Fibroblast of lung (primary cell): ENCODE measurements around the gene OLR1. TPM values are rescaled to one million over a fixed set of nuclear protein-coding genes. Genes with fewer than 3 reads are reported as not detected.
"Not testable (repeated sequence)": the region's sequence is repeated elsewhere in the genome, so short reads cannot be mapped to it uniquely, and the experiment has no call there.

Experiments used
- DNase-seq, 2 donors: peaks; one replicate each; pipeline versions ENCODE4 v3.0.0 to v3.0.0-alpha.2; 2010; ENCODE audit warnings: low read depth in 2 of 2
- H2AFZ ChIP-seq: 2 replicates; pipeline ENCODE4 v1.5.1; 2012; ENCODE audit warnings: low read length, control low read depth, inconsistent platforms
- H3K27ac ChIP-seq: 2 replicates; pipeline ENCODE4 v1.5.1; 2011; ENCODE audit warnings: low read length, control low read depth; ENCODE audit not compliant: insufficient read depth
- H3K27me3 ChIP-seq: 2 replicates; pipeline ENCODE4 v1.5.1; 2011; ENCODE audit warnings: mild to moderate bottlenecking, low read length; ENCODE audit not compliant: control insufficient read depth, insufficient read depth
- H3K36me3 ChIP-seq: 2 replicates; pipeline ENCODE4 v1.5.1; 2011; ENCODE audit warnings: low read length; ENCODE audit not compliant: control insufficient read depth, insufficient read depth
- H3K4me1 ChIP-seq: 2 replicates; pipeline ENCODE4 v1.5.1; 2011; ENCODE audit warnings: low read length; ENCODE audit not compliant: control insufficient read depth, insufficient read depth; ENCODE audit errors: extremely low read depth
- H3K4me2 ChIP-seq: 2 replicates; pipeline ENCODE4 v1.5.1; 2011; ENCODE audit warnings: low read length, control low read depth; ENCODE audit not compliant: insufficient read depth; ENCODE audit errors: extremely low read depth
- H3K4me3 ChIP-seq, 4 experiments: fragments of 200-600 bp in 1 of 4; sonication (generic) in 1 of 4; replicated peaks in 1 of 4; 2 replicates each; pipeline ENCODE4 v1.5.1; 2011 to 2016; ENCODE audit warnings: low read length in 4 of 4, low read depth in 3 of 4, mild to moderate bottlenecking in 3 of 4, control low read depth in 2 of 4, inconsistent platforms in 1 of 4, mixed read lengths in 1 of 4; ENCODE audit not compliant: insufficient read depth in 1 of 4; ENCODE audit errors: control extremely low read depth in 1 of 4
- H3K79me2 ChIP-seq: 2 replicates; pipeline ENCODE4 v1.5.1; 2012; ENCODE audit warnings: mild to moderate bottlenecking, low read length, inconsistent platforms; ENCODE audit not compliant: control insufficient read depth, insufficient read depth
- H3K9ac ChIP-seq: 2 replicates; pipeline ENCODE4 v1.5.1; 2011; ENCODE audit warnings: mild to moderate bottlenecking, low read length, control low read depth; ENCODE audit not compliant: insufficient read depth
- H3K9me3 ChIP-seq: 2 replicates; pipeline ENCODE4 v1.5.1; 2012; ENCODE audit warnings: low read depth, low read length; ENCODE audit not compliant: control insufficient read depth, insufficient read depth
- H4K20me1 ChIP-seq: 2 replicates; pipeline ENCODE4 v1.5.1; 2011; ENCODE audit warnings: low read length; ENCODE audit not compliant: control insufficient read depth, insufficient read depth; ENCODE audit errors: extremely low read depth
- EZH2 ChIP-seq: IDR thresholded peaks from 2 replicates; pipeline ENCODE4 v1.5.1; 2012; ENCODE audit warnings: low read length, control low read depth, mild to moderate bottlenecking; ENCODE audit errors: missing control alignments
- polyA plus RNA-seq, 2 donors: library from polyadenylated mRNA; depleted of rRNA in 1 of 2; stranded (reverse) in 1 of 2; unstranded in 1 of 2; fragments of >200 nt; gene quantifications; 2 replicates each; pipeline ENCODE4 v1.2.1, GENCODE V29; 2011 to 2012; ENCODE audit warnings: missing spikeins in 1 of 2
- total RNA-seq: library from RNA; depleted of rRNA; stranded (reverse); fragments of >200 nt; gene quantifications from 2 replicates; pipeline ENCODE4 v1.2.1, GENCODE V29; 2014
- TF ChIP-seq, protein P1 (sequence below), 2 donors: IDR thresholded peaks in 1 of 2; conservative IDR thresholded peaks in 1 of 2; 1 replicate in 1 of 2; 2 replicates in 1 of 2; pipeline ENCODE4 v1.5.1; 2011 to 2012; ENCODE audit warnings: low read length in 2 of 2, control low read depth in 1 of 2, inconsistent platforms in 1 of 2, low read depth in 1 of 2, mild to moderate bottlenecking in 1 of 2

OLR1 gene
- total and polyA plus RNA-seq, 2 donors (not counting 1 experiment from before 2014, with no cell fraction given) = 1.2 to 27.4 TPM

DNA sequence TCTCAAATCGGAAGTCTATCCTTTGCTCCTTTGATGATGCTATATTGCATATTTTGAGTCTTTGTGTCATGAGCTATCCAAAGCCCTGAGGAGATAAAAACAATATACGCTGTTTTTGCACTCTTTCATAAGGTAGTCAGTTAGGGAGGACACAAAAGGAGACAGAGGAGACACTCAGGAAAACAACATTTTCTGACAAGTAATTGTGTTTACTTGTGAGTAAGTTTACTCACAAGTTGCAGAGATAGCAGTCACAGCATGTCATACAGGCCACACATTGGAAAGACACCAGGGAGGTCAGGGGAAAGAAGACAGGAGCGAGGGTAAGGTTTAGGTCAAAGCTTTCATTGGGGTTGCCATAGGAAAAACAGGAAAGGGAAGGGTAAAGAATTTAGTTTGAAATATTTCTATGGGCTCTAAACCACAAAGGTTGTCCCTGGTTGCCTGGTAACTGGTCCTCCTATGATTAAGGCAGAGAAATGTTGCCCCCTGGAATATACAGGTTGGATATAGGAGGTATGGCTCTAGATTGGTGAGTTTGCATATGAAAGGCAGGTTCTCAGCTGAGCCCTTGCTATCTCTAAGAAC, 33.4 kb upstream of the OLR1 start:
- no peaks in the 10 kb centered on the region for H4K20me1 ChIP-seq
- H3K4me2 ChIP-seq = no peak overlapping the region
- H3K4me3 ChIP-seq = no peak overlapping the region
- H2AFZ ChIP-seq = no peak overlapping the region
- no peaks in the 10 kb centered on the region for H3K4me1 ChIP-seq
- H3K9me3 ChIP-seq = no peaks in the 10 kb centered on the region
- no peaks in the 10 kb centered on the region for H3K27me3 ChIP-seq
- TF ChIP-seq EZH2 = no peak
- TF ChIP-seq, protein P1, sequence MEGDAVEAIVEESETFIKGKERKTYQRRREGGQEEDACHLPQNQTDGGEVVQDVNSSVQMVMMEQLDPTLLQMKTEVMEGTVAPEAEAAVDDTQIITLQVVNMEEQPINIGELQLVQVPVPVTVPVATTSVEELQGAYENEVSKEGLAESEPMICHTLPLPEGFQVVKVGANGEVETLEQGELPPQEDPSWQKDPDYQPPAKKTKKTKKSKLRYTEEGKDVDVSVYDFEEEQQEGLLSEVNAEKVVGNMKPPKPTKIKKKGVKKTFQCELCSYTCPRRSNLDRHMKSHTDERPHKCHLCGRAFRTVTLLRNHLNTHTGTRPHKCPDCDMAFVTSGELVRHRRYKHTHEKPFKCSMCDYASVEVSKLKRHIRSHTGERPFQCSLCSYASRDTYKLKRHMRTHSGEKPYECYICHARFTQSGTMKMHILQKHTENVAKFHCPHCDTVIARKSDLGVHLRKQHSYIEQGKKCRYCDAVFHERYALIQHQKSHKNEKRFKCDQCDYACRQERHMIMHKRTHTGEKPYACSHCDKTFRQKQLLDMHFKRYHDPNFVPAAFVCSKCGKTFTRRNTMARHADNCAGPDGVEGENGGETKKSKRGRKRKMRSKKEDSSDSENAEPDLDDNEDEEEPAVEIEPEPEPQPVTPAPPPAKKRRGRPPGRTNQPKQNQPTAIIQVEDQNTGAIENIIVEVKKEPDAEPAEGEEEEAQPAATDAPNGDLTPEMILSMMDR (conservative IDR thresholded peaks at IDR 0.05 in 1 of 2, IDR thresholded peaks at IDR 0.05 in 1 of 2; ENCODE audit: low read depth in 1 of 2, low read length in 2 of 2) = no peak
- no peak overlapping the region for H3K9ac ChIP-seq
- peak in 1 of 2 donors; percentile 48 for DNase-seq
- no peaks in the 10 kb centered on the region for H3K36me3 ChIP-seq
- H3K27ac ChIP-seq = no peak overlapping the region
- no peaks in the 10 kb centered on the region for H3K79me2 ChIP-seq

DNA sequence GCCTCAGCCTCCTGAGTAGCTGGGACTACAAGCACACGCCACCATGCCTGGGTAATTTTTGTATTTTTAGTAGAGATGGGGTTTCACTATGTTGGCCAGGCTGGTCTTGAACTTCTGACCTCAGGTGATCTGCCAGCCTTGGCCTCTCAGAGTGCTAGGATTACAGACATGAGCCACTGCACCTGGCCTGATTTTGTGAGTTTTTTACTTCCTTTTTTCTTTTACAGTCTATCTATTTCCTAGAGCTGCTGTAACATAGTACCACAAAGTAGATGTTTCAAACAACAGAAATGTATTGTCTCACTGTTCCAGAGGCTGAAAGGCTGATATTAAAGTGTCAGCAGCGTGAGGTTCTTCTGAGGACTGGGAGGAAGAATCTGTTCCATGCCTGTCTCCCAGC, 32.6 kb upstream of the OLR1 start:
- not testable (repeated sequence) for H3K9me3 ChIP-seq, H3K4me1 ChIP-seq, H3K36me3 ChIP-seq, H3K27ac ChIP-seq, H3K27me3 ChIP-seq, H3K4me3 ChIP-seq, H3K9ac ChIP-seq, H3K4me2 ChIP-seq, H3K79me2 ChIP-seq, DNase-seq, H2AFZ ChIP-seq, H4K20me1 ChIP-seq

DNA sequence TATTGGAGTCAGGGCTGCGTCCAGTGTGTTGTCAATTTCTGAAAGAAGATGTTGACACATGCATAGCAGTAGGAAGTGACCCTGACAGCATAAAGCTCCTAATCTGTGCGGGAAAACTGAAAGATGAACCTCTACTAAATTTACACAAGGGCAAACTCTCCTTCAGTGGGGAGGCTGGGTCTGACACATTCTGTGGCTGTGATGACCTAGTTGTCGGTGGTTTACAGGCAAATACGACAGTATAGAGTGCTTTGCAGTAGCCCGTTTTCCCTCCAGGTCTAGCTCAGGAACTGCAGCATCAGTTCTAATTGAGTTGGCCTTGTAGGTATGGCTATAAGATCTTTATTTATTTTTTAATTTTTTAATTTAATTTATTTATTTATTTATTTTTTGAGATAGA, 25.9 kb upstream of the OLR1 start:
- Histone ChIP-seq H3K4me3 (no peak overlapping the region), H3K9me3 (no peaks in the 10 kb centered on the region), H3K4me1 (no peaks in the 10 kb centered on the region), H3K79me2 (no peaks in the 10 kb centered on the region), H3K27me3 (no peaks in the 10 kb centered on the region), H3K4me2 (no peak overlapping the region), H2AFZ (no peak overlapping the region), H3K9ac (no peak overlapping the region), H3K36me3 (no peaks in the 10 kb centered on the region), H3K27ac (no peak overlapping the region), H4K20me1 (no peaks in the 10 kb centered on the region)
- no peak for DNase-seq
- TF ChIP-seq, protein P1 (conservative IDR thresholded peaks at IDR 0.05 in 1 of 2, IDR thresholded peaks at IDR 0.05 in 1 of 2; ENCODE audit: low read depth in 1 of 2, low read length in 2 of 2) = no peak
- TF ChIP-seq EZH2 = no peak
